HL-60/S4 treated with phorbol 12-myristate 13-acetate at 8.2 ng/mL for 4 days and 3 days (cell line): ENCODE measurements around the gene TPH1.
"Not testable (repeated sequence)": the region's sequence is repeated elsewhere in the genome, so short reads cannot be mapped to it uniquely, and the experiment has no call there.

Source experiments
- in situ Hi-C: fragments of 300-500 bp; cut with MboI; formaldehyde crosslinking; loops from 2 replicates; pipeline ENCODE4 v1.15.0; 2022; ENCODE audit warnings: low sequenced_read_pairs

Gene TPH1

GRCh38 chr11:18027475-18027874 lies 18.6 kb downstream of the TPH1 start:
- in situ Hi-C loops: no loop called here

DNA sequence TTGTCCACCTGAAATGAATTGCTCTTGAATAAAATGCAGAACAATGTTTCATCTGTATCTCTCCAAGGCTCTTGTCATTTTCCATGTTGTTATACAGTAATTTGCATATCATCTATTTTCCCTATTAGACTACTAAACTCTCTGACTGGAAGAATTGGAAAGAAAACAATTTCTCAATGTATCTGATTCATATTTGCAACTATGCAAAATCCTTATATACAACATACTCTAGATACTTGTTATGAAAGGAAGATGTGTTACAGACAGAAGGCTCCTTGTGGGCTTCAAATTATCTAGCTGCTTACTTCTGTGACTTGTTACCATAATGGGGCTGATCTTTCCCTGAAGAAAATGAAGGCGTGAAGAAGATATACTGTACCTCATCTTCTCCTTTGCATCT lies 23.6 kb downstream of the TPH1 start:
- in situ Hi-C loops: no loop called here

DNA sequence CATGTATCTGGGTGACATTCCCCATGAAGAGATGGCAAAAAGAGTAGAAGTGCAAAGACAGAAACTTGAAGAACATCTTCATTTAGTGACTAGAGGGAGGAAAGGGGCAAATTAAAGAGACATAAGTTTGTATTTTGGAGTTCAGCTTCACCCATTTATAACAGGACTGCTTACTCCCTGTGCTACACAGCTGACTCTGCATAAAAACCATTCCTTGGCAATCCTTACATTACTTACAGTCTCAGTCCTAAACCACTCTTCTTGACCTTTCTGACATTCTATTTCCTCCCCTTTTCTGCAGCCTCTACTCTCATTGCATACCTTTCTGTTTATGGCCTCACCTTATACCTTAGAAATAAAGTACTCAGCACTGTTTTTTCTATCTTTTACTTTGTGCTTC lies 26.4 kb downstream of the TPH1 start:
- in situ Hi-C loops: no loop called here

DNA sequence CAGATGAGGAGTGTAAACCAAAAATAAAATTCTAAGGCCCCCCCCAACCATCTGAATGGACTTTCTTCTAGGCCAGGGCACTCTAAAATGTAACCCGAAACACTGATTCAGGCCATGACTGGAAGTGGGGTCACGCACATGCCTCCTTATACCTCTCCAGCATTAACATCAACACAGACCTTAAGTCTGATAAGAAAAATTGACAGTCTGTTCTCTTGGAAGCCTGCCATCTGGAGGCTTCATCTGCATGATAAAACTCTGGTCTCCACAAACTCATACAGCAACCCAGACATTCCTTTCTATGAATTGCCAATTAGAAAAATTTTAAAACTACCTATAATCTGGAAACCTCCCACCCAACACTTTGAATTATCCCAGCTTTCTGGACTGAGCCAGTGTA lies 29.3 kb downstream of the TPH1 start:
- in situ Hi-C loops: no loop called here

DNA sequence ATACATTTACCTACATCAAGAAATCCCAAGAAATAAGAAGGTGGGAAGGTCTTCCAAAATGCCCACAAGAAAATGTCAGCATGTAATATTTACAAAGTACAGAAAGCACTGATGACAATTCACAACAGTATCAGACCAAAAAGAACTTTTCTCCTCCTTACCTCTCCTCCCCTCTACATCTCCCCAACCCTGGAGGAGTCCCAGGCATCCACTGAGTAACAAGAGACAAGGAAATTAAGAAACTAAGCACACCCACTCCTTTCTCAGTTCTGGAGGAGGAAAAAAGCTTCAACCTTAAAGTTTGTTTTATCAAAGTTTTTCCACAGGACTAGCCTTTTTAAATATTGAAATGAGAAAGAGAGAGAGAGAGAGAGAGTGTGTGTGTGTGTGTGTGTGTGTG lies 31.2 kb downstream of the TPH1 start:
- in situ Hi-C loops: no loop called here

DNA sequence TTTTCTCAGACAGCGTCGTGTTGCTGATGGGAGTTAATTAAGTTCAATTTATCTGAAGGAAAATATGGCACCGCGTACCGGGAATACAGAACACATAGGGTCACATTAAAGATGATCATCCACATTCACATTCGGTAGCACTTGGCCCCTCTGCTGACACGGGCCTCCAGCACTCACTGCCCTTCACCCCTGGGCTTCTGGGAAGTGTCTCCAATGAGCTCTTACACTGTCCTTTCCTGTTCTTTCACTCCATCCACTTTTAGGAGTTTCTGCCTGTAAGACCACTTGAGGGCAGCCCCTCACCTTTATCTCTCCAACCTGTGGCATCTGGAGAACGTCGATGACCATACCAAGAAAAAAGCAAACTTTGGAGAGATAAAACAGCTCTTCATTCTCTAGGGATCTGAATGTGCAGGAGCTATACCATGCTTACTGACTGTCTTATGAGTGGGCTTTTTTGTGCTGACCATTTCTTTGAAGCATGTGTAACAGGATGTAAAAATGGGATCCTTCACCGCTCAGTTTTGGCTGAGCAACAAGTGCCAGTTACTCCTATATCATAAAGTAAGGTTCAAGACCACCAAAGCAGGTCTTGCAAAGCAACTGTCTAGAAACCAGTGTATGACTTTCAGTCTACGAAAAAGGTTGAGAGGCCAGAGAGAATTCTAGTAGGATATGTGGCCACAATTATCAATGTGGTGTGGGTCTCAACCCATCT lies 32.1 kb downstream of the TPH1 start:
- in situ Hi-C loops: no loop called here

DNA sequence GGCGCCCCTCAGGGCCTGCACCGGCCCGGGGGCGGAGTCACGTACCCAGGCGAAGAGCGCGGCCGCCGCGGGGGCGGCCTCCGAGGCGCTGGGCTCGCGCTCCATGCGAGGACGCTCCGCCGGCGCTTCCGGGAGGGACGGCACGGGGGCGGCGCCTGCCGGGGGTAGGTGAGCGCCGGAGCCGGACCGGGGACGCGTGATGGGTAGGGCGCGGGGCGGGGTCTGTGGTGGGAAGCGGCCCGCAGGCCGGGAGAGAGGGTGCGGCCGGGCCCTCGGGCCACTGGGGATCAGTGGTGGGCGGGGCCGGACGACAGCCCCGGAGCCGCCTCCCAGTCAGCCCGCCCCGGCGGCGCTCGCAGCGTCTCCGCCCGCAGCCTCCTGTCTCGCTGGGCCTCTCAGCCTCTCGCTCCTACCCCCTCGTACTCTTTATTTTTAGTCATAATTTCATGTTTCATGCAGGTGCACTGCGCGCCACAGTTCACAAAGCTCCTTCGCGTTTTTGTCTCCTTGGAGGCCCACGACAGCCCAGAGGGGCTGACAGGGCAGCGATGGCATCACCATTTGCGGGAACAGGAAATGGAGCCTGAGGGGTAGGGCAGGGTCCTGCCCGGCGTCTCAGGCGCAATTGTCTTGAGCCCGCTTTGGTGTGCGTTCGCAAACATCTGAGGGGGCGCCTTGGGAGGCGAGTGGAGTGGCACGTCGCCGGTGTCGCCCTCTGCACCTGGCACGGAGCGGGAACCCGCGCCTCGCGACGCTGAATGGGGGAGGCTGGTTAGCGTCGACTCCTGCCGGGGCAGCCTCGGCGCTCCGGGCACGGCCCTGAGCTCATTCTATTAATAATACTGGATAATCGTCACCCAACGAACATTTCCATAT lies 32.9 kb downstream of the TPH1 start, which contains the start of gene SERGEF:
Gene SERGEF (minus strand): TSS at position 142 of the 876 bp plus-strand sequence. CDS start 37 bp downstream, at position 105.
- in situ Hi-C loops: no loop called here

- in situ Hi-C loops: no loop called here
Observed at GRCh38 chr11:18012122-18012905, 33.8 kb downstream of the TPH1 start.

GRCh38 chr11:18011633-18012032 lies 34.4 kb downstream of the TPH1 start:
- in situ Hi-C loops: no loop called here

DNA sequence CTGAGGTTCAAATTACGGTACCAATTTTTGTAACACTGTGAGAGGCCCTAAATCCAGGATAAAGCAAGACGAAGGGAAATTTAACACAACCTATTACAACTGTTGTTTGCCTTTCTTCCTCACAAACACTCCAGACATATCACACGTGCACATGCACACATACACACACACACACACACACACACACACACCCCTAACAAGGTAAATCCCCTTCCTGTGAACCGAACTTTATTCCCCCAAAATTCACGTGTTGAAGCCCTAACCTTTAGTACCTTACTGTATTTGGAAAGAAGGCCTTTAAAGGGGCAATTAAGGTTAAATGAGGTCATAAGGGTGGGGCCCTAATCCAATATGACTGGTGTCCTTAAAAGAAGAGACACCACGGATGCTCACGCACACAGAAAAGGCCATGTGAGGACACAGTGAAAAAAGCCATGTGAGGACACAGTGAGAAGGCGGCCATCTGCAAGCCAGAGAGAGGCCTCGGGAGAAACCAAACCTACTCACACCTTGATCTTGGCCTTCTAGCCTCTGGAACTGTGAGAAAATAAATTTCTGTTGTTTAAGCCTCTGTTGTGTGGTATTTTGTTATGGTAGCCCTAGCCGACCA lies 35.0 kb downstream of the TPH1 start:
- in situ Hi-C loops: no loop called here

- in situ Hi-C loops: no loop called here
Observed at GRCh38 chr11:18010121-18010670, 35.9 kb downstream of the TPH1 start.

DNA sequence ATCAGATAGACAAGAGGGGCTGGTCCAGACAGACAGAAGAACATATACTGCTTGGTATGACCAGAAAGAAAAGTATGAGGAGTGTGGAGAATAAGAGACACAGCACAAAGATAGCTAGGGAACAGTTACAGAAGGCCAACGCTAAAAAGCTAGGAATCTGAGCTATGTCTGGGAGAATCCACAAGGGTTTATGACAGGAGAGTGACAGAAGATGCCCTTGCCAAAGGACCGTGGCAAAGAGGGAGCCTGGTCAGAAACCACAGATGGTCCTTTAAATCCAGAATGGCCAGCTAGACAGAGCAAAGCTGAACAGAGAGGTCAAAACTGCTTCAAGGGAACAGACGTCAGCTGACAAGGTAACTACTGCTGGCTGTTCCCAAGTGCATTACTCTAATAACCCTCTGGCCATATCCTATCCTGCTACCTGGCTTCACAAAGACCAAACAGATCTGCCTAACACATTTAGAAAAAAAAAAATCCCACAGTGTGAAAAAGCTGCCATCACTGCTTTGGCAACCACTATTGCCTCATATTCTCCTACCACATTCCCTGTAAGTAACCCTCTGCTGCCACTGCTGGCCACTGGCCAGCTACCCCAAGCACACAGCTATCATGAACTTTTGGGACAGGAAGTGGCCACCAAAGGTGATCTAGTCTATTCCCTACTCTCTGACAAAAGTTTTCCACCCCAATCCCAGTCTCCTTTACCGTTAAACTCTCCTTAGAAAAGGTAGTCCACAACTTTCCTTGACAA lies 40.5 kb downstream of the TPH1 start:
- in situ Hi-C loops: no loop called here

DNA sequence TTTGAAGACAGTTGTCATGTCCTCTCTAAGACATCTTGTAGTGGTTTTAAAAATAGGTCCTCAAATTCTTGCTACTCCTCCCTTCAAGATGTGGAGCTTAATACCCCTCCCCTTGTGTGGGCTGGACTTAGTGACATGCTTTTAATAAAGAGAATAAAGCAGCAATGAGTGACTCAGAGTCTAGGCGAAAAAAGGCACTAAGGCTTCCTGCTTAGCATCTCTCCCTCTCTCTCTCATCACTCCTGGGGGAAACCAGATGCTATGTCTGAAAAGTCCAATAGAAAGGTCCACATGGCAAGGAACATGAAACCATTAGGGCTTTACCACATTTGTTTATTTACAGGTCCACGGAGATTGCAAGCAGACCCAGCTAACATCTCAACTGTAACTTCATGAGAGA lies 44.9 kb downstream of the TPH1 start:
- in situ Hi-C loops: no loop called here

DNA sequence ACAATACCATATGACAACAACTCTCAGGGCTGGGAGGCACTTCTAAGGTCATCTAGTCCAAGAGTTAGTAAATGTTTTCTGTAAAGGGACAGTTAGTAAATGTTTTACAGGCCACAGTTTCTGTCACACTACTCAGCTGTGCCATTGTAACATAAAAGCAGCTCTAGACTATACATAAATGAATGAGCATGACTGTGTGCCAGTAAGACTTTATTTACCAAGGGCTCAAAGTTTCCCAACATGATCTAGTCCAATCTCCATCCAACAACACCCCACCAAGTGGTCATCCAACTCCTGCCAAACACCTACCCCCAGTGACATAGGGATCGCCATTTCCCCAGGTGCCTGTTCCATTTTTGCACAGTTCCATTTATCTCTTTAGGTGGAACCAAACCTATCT lies 45.3 kb downstream of the TPH1 start:
- in situ Hi-C loops: no loop called here

DNA sequence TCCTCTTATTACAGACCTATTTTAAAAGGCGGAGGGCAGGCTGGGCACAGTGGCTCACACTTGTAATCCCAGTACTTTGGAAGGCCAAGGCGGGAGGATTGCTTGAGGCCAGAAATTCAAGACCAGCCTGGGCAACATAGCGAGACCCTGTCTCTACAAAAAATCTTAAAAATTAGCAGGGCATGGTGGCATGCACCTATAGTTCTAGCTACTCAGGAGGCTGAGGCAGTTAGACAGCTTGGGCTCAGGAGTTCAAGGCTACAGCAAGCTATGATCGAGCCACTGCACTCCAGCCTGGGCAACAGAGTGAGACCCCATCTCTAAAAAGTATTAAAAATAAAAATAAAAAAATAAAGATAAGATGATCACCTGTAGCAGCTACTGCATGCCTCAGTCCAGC lies 45.9 kb downstream of the TPH1 start:
- in situ Hi-C loops: not testable (repeated sequence)
